ENCODE results near the gene COX7B. TPM values are rescaled to one million over a fixed set of nuclear protein-coding genes. Genes with fewer than 3 reads are reported as not detected.
"Not testable (repeated sequence)": the region's sequence is repeated elsewhere in the genome, so short reads cannot be mapped to it uniquely, and the experiment has no call there.

COX7B gene, protein sequence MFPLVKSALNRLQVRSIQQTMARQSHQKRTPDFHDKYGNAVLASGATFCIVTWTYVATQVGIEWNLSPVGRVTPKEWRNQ
- total RNA-seq: 100 to 1,000 TPM; 450 to 539 TPM
- long read RNA-seq, transcript COX7B-203 (3 exons, 2,471 nt): major isoform, 86 of 88 reads
- long read RNA-seq, partial matches to known transcripts: 0 of 88 reads
- long read RNA-seq, other reads (novel, unspliced or antisense): 2 of 88 reads

DNA sequence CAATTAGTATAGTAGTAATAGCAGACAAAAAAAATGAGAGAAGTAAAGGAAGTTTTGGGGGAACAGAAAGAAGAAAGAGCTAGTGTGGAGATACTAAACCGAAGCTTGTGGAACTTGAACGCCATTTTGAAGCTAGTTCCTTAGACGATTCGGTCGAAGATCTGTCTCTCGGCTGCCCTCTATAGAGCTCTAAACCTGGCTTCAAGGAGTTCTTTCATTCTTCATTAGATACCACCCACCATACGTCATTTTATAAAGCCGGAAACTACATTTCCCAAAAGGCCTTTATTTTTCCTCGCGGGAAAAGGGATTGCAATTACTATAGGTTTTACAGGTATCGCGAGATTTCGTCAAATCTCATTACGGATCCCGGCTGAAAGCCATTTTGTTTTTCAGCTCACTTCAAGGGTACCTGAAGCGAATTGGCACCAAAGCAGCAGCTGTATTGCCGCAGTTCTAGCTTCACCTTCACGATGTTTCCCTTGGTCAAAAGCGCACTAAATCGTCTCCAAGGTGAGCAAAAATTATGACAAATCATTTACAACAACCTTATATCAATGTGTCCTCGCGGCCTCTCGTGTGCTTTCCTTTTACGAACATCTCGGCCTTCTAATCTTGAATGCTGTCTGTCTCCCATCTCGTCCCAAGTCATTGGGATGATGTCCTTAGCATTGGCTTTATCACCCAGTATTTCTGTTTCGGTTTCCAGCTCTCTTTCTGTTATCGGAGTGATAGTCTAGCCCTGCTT, at the start of gene COX7B:
COX7B (plus strand) TSS at position 388 of the 748 bp plus-strand sequence; CDS start at position 474, 86 bp downstream.
- DNase-seq: peak; percentile 51 to 71
- intact Hi-C loops (cut with DNase I, micrococcal nuclease): no loop called here
- peak; percentile 71 for ATAC-seq

- no peak for ATAC-seq
- intact Hi-C loops (cut with DNase I, micrococcal nuclease): no loop called here
- DNase-seq: no peak
Measured at GRCh38 chrX:77875372-77875771, 23.9 kb upstream of the COX7B start.

DNA sequence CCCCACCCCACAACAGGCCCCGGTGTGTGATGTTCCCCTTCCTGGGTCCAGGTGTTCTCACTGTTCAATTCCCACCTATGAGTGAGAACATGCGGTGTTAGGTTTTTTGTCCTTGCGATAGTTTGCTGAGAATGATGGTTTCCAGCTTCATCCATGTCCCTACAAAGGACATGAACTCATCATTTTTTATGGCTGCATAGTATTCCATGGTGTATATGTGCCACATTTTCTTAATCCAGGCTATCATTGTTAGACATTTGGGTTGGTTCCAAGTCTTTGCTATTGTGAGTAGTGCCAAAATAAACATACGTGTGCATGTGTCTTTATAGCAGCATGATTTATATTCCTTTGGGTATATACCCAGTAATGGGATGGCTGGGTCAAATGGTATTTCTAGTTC, 17.9 kb upstream of the COX7B start:
- intact Hi-C loops (cut with DNase I, micrococcal nuclease): not testable (repeated sequence)

DNA sequence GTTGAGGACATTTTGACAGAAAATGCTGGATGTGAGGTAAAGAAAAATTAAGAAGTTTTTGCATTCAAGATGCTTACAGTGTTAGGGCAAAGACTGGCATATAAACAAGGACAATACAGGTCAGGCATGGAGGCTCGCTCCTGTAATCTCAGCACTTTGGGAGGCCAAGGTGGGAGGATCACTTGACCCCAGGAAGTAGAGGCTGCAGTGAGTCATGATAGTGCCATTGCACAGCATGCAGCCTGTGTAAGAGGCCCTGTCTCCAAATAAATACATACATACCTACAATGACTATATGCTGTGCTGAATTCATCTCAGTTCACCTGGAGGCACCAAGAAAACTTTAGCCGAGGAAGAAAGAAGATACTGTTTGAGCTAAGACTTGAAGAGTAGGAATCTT, 6.4 kb upstream of the COX7B start:
- ATAC-seq: no peak
- no peak for DNase-seq
- intact Hi-C loops (cut with DNase I, micrococcal nuclease): no loop called here

More for the DNA sequence above, 17.9 kb upstream of the COX7B start:
- DNase-seq, ATAC-seq: not testable (repeated sequence)

DNA sequence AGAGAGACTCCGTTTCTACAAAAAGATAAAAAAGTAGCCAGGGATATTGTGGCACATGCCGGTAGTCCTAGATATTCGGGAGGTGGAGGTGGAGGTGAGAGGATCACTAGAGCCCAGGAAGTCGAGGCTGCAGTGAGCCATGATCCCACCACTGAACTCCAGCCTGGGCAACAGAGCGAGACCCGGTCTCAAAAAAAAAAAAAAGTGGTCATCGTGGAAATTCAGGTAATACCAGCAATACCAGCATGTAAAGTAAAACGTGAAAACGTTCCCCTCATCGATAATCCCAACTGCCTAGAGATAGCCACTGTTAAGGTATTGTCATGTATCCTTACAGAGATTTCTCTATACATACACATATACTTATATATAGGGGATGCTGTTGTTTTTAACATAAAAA, 5.6 kb upstream of the COX7B start:
- intact Hi-C loops (cut with DNase I, micrococcal nuclease): no loop called here
- no peak for DNase-seq
- no peak for ATAC-seq

DNA sequence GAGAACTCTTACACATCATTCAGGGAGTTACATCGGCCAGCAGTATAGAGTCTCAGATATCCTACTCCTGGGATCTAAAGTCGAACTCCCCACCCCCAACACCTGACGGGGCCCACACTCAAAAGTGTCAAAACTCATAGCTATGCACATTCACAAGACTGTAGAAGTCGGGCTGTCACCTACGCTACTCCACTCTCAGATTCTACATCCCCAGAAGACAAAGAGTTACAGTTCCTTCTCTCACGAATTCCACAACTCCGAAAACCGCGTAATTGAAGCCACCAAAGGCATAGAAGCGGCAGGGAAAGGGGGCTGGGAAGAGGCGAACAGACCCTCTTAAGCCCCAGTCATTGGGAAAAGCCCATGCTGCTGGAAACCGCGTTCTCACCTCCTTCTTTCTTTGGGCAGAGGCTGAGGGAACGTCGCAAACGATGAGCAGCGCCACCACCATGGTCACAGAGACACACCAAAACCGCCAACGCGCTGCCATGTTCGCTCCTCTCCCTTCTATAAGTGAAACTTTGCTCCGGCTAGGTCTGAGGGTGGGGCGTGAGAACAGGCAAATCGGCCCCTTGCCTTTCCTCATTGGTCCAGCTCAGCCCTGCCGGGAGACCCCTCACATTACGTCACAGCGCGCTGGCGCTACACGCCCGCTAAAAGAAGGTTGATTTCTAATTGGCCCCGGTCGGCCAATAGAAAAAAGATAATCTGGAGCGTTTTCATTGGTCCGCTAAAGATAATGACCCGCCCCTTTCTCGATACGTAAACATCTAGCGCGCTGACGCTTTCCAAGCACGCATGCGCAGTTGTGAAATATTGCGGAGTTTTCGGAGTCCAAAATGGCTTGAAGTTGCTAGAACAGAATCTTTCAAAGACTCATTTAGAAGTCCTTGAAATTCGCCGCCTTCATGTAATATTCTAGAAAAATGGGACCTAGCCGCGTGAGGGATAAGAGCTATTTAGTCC, 4.1 kb upstream of the COX7B start, which contains the start of gene MAGT1:
MAGT1 (minus strand) TSS at position 515 of the 966 bp plus-strand sequence; CDS start at position 490, 25 bp downstream.
- ATAC-seq (peak; percentile 89), DNase-seq (peak; percentile 85 to 96)
- intact Hi-C loops (cut with DNase I, micrococcal nuclease): no loop called here

- no peak for ATAC-seq
- intact Hi-C loops (cut with DNase I, micrococcal nuclease): loop anchor here in 1 of 2 donors (10.0 kb wide), 1 partner anchor 124 kb away; no protein-coding TSS in a partner anchor
Measured at GRCh38 chrX:77900688-77901087, 1.4 kb downstream of the COX7B start.

GRCh38 chrX:77901506-77901905, 2.2 kb downstream of the COX7B start:
- DNase-seq (no peak), ATAC-seq (no peak)
- intact Hi-C loops (cut with DNase I, micrococcal nuclease): loop anchor here in 1 of 2 donors (10.0 kb wide), 1 partner anchor 123 kb away; no protein-coding TSS in a partner anchor

More at GRCh38 chrX:77900688-77901087, 1.4 kb downstream of the COX7B start:
- DNase-seq: no peak

DNA sequence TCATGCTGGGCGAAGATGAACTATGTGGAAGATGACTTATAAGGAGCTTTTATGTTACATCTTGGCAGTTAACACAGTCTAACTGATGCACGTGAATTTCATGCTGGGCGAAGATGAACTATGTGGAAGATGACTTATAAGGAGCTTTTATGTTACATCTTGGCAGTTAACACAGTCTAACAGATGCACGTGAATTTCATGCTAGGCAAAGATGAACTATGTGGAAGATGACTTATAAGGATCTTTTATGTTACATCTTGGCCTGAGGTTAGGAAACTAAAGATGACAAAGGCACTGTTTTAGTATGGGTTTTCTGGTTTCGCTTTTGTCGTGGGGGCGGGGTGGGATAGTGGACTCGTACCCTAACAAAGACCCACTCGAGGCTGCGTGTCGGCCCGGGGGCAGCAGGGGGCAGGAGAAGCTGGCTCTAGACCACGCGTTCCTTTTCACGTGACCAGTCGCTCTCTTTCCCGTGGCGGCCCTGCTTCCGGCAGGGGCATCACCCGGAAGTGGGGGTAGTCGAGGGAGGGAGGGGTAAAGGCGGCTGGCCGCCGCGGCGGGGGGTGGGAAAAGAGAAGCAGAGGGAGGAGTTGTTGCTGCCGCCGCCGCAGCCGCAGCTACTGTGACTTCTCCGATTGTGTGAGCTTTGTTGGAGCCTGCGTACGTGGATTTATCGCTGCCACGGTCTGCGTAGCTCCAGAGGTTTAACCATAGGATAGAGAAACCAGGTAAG, 11.0 kb downstream of the COX7B start, which contains the start of gene ATP7A:
ATP7A (plus strand) TSS at position 586 of the 733 bp plus-strand sequence. CDS start 60,949 bp downstream, outside the sequence.
- DNase-seq (peak; percentile 87 to 93), ATAC-seq (peak; percentile 94)
- intact Hi-C loops (cut with DNase I, micrococcal nuclease): no loop called here

DNA sequence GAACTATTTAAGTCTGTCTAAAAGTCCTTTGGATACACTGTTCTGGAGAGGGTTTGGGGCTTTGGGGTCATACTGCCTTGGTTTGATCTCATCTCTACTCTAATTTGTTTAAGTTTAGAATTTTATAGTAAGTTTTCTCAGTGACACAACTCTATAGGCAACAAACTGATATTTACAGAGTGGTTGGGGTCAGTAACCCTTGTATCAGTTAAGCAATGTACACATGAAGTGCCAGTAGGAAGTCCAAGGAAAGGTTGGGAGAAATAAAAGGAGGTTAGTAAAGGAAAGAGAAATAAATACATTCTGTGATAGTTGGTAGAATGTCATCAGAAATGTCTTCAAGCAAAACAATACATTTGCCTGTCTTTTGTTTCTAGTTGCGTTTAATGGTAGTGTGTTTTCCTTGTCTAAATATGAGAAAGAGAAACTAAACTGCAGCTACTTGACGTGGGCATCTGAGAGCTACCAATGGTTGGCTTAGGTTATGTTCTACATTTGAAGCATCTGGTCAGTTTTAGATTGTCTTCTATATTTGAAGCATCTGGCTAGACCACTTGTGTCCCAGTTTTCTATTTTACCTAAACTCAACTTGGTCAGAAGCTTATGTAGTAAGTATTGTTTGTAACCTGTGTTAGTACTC, 18.1 kb downstream of the COX7B start:
- intact Hi-C loops (cut with DNase I, micrococcal nuclease): no loop called here
- DNase-seq (no peak), ATAC-seq (no peak)

- DNase-seq (no peak), ATAC-seq (no peak)
- intact Hi-C loops (cut with DNase I, micrococcal nuclease): no loop called here
Measured at GRCh38 chrX:77918568-77918967, 19.3 kb downstream of the COX7B start.

- intact Hi-C loops (cut with DNase I, micrococcal nuclease); DNase-seq; ATAC-seq: not testable (repeated sequence)
Measured at GRCh38 chrX:77919370-77919769, 20.1 kb downstream of the COX7B start.

DNA sequence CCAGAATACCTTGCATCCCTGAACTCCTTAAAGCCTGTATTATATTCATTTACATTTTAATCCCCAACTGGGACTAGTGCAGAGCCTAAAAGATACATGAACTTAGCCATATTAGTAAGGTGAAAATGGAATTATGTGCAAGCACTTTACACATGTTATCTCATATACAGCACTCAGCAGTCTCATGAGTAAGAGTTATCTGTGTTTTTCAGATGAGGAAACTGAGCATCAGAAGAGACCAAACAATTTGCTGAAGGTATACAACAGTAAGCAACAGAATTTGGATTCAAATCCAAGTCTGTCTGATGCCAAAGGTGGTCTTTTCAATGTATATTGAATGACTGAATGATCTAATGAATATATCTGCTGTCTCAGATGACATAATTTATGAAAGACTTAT, 23.5 kb downstream of the COX7B start:
- DNase-seq (no peak), ATAC-seq (no peak)
- intact Hi-C loops (cut with DNase I, micrococcal nuclease): no loop called here

- ATAC-seq (no peak), DNase-seq (no peak)
- intact Hi-C loops (cut with DNase I, micrococcal nuclease): no loop called here
Measured at GRCh38 chrX:77924320-77924859, 25.1 kb downstream of the COX7B start.

DNA sequence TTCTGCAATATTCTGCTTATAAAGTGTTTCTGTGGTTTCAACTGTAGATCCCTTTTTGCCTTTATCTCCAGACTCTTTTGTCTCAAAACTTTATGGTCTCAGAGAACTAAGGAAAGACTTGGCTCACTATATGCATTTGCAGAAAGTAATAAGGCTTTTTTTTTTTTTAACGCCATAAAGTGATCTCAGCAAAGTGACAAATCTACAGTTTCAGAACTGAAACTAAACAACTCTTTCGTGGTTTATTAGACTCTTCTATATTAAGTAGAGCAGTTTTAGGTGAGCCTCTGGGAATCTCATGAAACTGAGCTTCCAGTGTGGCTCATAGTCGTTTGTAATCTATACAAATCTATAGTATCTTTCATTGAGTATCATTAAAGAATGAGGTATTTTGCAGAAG, 26.5 kb downstream of the COX7B start:
- intact Hi-C loops (cut with DNase I, micrococcal nuclease): no loop called here
- DNase-seq (no peak), ATAC-seq (peak; percentile 58)

GRCh38 chrX:77930581-77930980, 31.3 kb downstream of the COX7B start:
- ATAC-seq (no peak), DNase-seq (no peak)
- intact Hi-C loops (cut with DNase I, micrococcal nuclease): no loop called here

- no peak for ATAC-seq
- no peak for DNase-seq
- intact Hi-C loops (cut with DNase I, micrococcal nuclease): no loop called here
Measured at GRCh38 chrX:77935886-77936285, 36.6 kb downstream of the COX7B start.

Data from left colon (tissue), 2 donors.